IMR-90 (cell line): ENCODE measurements around the gene PRKCA. TPM values are rescaled to one million over a fixed set of nuclear protein-coding genes. Genes with fewer than 3 reads are reported as not detected.

Experiments
- ATAC-seq: fragments of 200-7000 bp; cut with Tn5 transposase; 2 replicates; pipeline ENCODE4 v1.9.1; 2020; ENCODE audit warnings: low read depth, mild to moderate bottlenecking, moderate library complexity
- BruUV-seq: library from RNA; stranded (reverse); fragments of 400-500 nt; replicated peaks from 2 replicates; lab custom pipeline; 2021; lab: Mats Ljungman, UMichigan
- CTCF ChIA-PET: fragments of 300-600 bp; formaldehyde crosslinking; extraction: SDS; loops from one replicate; lab custom pipeline; 2021; ENCODE audit warnings: antibody characterized with exemption; lab: Yijun Ruan, JAX
- POLR2A ChIA-PET: fragments of 300-600 bp; sonication (Branson Sonifier 250); formaldehyde crosslinking; loops from one replicate; lab custom pipeline; 2022; ENCODE audit warnings: antibody characterized with exemption; ENCODE audit not compliant: unreplicated experiment; lab: Charles Lee
- DNase-seq: peaks from one replicate; pipeline ENCODE4 v3.0.0; 2013
- H2AFZ ChIP-seq: replicated peaks from 2 replicates; pipeline ENCODE3; 2013; ENCODE audit warnings: low read length, mild to moderate bottlenecking; ENCODE audit not compliant: poor library complexity
- H2AK5ac ChIP-seq: 2 replicates; pipeline ENCODE4 v1.6.1; 2013; ENCODE audit warnings: low read depth, low read length, inconsistent platforms
- H2AK9ac ChIP-seq: replicated peaks from 2 replicates; pipeline ENCODE3; 2013; ENCODE audit warnings: mild to moderate bottlenecking, low read depth, low read length, moderate library complexity; ENCODE audit not compliant: poor library complexity
- H2BK120ac ChIP-seq: 2 replicates; pipeline ENCODE4 v1.6.1; 2013; ENCODE audit warnings: low read depth, low read length, inconsistent platforms
- H2BK15ac ChIP-seq: 3 replicates; pipeline ENCODE4 v1.6.1; 2013; ENCODE audit warnings: low read depth, low read length, inconsistent platforms
- H2BK20ac ChIP-seq: 2 replicates; pipeline ENCODE4 v1.6.1; 2013; ENCODE audit warnings: low read depth, mild to moderate bottlenecking, inconsistent platforms, low read length, moderate library complexity
- H2BK5ac ChIP-seq: 2 replicates; pipeline ENCODE4 v1.6.1; 2013; ENCODE audit warnings: mild to moderate bottlenecking, low read depth, low read length, inconsistent platforms; ENCODE audit not compliant: poor library complexity, severe bottlenecking
- H3K14ac ChIP-seq: replicated peaks from 2 replicates; pipeline ENCODE4 v1.6.1; 2013; ENCODE audit warnings: low read depth, low read length, inconsistent platforms
- H3K18ac ChIP-seq: 2 replicates; pipeline ENCODE4 v1.6.1; 2013; ENCODE audit warnings: low read depth, low read length, control low read depth
- H3K23ac ChIP-seq: 2 replicates; pipeline ENCODE4 v1.6.1; 2013; ENCODE audit warnings: low read depth, low read length, inconsistent platforms
- H3K27ac ChIP-seq: 2 replicates; pipeline ENCODE4 v1.5.1; 2013; ENCODE audit warnings: mild to moderate bottlenecking, control low read depth, low read length; ENCODE audit not compliant: insufficient read depth
- H3K27me3 ChIP-seq: 2 replicates; pipeline ENCODE4 v1.6.1; 2013; ENCODE audit warnings: low read length; ENCODE audit not compliant: control insufficient read depth, insufficient read depth
- H3K36me3 ChIP-seq: 2 replicates; pipeline ENCODE4 v1.6.1; 2013; ENCODE audit warnings: low read length, mixed read lengths; ENCODE audit not compliant: control insufficient read depth, insufficient read depth
- H3K4ac ChIP-seq: 2 replicates; pipeline ENCODE4 v1.6.1; 2013; ENCODE audit warnings: low read depth, low read length, inconsistent platforms
- H3K4me1 ChIP-seq: 2 replicates; pipeline ENCODE4 v1.6.1; 2013; ENCODE audit warnings: low read length, mixed read lengths; ENCODE audit not compliant: control insufficient read depth, insufficient read depth
- H3K4me2 ChIP-seq: 2 replicates; pipeline ENCODE4 v1.6.1; 2013; ENCODE audit warnings: low read depth, mild to moderate bottlenecking, control low read depth, low read length, moderate library complexity
- H3K4me3 ChIP-seq: 2 replicates; pipeline ENCODE4 v1.5.1; 2013; ENCODE audit warnings: low read depth, mild to moderate bottlenecking, control low read depth, low read length, moderate library complexity; ENCODE audit not compliant: insufficient read depth
- H3K56ac ChIP-seq: 2 replicates; pipeline ENCODE4 v1.6.1; 2013; ENCODE audit warnings: low read length, inconsistent platforms; ENCODE audit not compliant: insufficient read depth; ENCODE audit errors: extremely low read depth
- H3K79me1 ChIP-seq, 2 experiments: 2 replicates each; pipeline ENCODE4 v1.6.1; 2013; ENCODE audit warnings: low read length in 2 of 2, inconsistent platforms in 1 of 2, low read depth in 1 of 2
- H3K9ac ChIP-seq: 2 replicates; pipeline ENCODE4 v1.6.1; 2013; ENCODE audit warnings: low read depth, low read length, control low read depth
- H3K9me1 ChIP-seq: 2 replicates; pipeline ENCODE4 v1.6.1; 2013; ENCODE audit warnings: low read length, inconsistent platforms; ENCODE audit not compliant: insufficient read depth
- H3K9me3 ChIP-seq: 2 replicates; pipeline ENCODE4 v1.6.1; 2013; ENCODE audit warnings: low read length; ENCODE audit not compliant: control insufficient read depth, insufficient read depth
- H4K20me1 ChIP-seq: 2 replicates; pipeline ENCODE4 v1.6.1; 2013; ENCODE audit warnings: low read length, inconsistent platforms; ENCODE audit not compliant: insufficient read depth
- H4K5ac ChIP-seq: 2 replicates; pipeline ENCODE4 v1.6.1; 2013; ENCODE audit warnings: mild to moderate bottlenecking, low read depth, low read length, control low read depth
- H4K8ac ChIP-seq, 2 experiments: 2 replicates each; pipeline ENCODE4 v1.6.1; 2013; ENCODE audit warnings: low read depth in 2 of 2, low read length in 2 of 2, control low read depth in 1 of 2, inconsistent platforms in 1 of 2
- H4K91ac ChIP-seq: 2 replicates; pipeline ENCODE4 v1.6.1; 2013; ENCODE audit warnings: low read depth, low read length, inconsistent platforms; ENCODE audit not compliant: insufficient read depth
- BHLHE40 ChIP-seq: fragments of 150-350 bp; IDR thresholded peaks from 2 replicates; pipeline ENCODE4 v1.6.1; 2016; ENCODE audit warnings: mild to moderate bottlenecking, low read depth, low read length
- CEBPB ChIP-seq: IDR thresholded peaks from 2 replicates; pipeline ENCODE4 v1.6.1; 2012; ENCODE audit warnings: low read depth, low read length, improper control_type of control experiment
- CHD1 ChIP-seq: IDR thresholded peaks from 2 replicates; pipeline ENCODE4 v1.6.1; 2012; ENCODE audit warnings: low read depth, low read length, improper control_type of control experiment
- FOS ChIP-seq: fragments of 150-350 bp; IDR thresholded peaks from 2 replicates; pipeline ENCODE4 v1.6.1; 2016; ENCODE audit warnings: low read depth, low read length
- MAFK ChIP-seq: IDR thresholded peaks from 2 replicates; pipeline ENCODE4 v1.6.1; 2012; ENCODE audit warnings: low read depth, low read length, improper control_type of control experiment
- MAZ ChIP-seq: IDR thresholded peaks from 2 replicates; pipeline ENCODE4 v1.6.1; 2012; ENCODE audit warnings: low read depth, mild to moderate bottlenecking, low read length, improper control_type of control experiment, moderate library complexity, borderline replicate concordance
- MXI1 ChIP-seq: IDR thresholded peaks from 2 replicates; pipeline ENCODE4 v1.6.1; 2012; ENCODE audit warnings: low read depth, mild to moderate bottlenecking, low read length, moderate library complexity, borderline replicate concordance
- NFE2L2 ChIP-seq: fragments of 150-350 bp; IDR thresholded peaks from 2 replicates; pipeline ENCODE4 v1.6.1; 2016; ENCODE audit warnings: low read depth, mild to moderate bottlenecking, low read length
- POLR2A ChIP-seq: IDR thresholded peaks from 2 replicates; pipeline ENCODE4 v1.6.1; 2012; ENCODE audit warnings: mild to moderate bottlenecking, low read depth, low read length
- RAD21 ChIP-seq: IDR thresholded peaks from 2 replicates; pipeline ENCODE4 v1.6.1; 2012; ENCODE audit warnings: low read length, improper control_type of control experiment
- RCOR1 ChIP-seq: IDR thresholded peaks from 2 replicates; pipeline ENCODE4 v1.6.1; 2012; ENCODE audit warnings: mild to moderate bottlenecking, low read length, improper control_type of control experiment; ENCODE audit not compliant: insufficient replicate concordance
- RFX5 ChIP-seq: IDR thresholded peaks from 2 replicates; pipeline ENCODE4 v1.8.0; 2012; ENCODE audit warnings: low read depth, mild to moderate bottlenecking, low read length, moderate library complexity
- SMC3 ChIP-seq: fragments of 150-350 bp; IDR thresholded peaks from 2 replicates; pipeline ENCODE4 v1.6.1; 2016; ENCODE audit warnings: low read depth, mild to moderate bottlenecking, antibody characterized with exemption, low read length, moderate library complexity
- WGBS, 2 experiments: methylation state at CpG; one replicate each; pipeline versions ENCODE4 v1.1.5 to v1.1.7; 2013; ENCODE audit warnings: missing lambda C conversion rate in 2 of 2; ENCODE audit not compliant: insufficient read length in 1 of 2; ENCODE audit errors: extremely low coverage in 2 of 2; 5-methylcytosine and 5-hydroxymethylcytosine counted together
- dilution Hi-C: fragments of 300-500 bp; cut with HindIII; formaldehyde crosslinking; loops from one replicate; pipeline ENCODE4 v1.14.3; 2018; ENCODE audit warnings: low sequenced_read_pairs; ENCODE audit not compliant: unreplicated experiment
- in situ Hi-C: fragments of 300-500 bp; cut with MboI; formaldehyde crosslinking; loops from 3 replicates; pipeline ENCODE4 v1.14.3; 2019; ENCODE audit warnings: low sequenced_read_pairs, inconsistent platforms, mixed read lengths
- intact Hi-C: fragments of 100-400 bp; cut with micrococcal nuclease; formaldehyde crosslinking; loops from 2 replicates; pipeline ENCODE4 v1.10.0; 2022
- polyA plus RNA-seq, 3 experiments: library from polyadenylated mRNA; depleted of rRNA; stranded (reverse); fragments of >200 nt; gene quantifications; 2 replicates each; pipeline ENCODE4 v1.2.3, GENCODE V29; 2012; ENCODE audit warnings: low replicate concordance in 1 of 3
- total RNA-seq: library from RNA; depleted of rRNA; stranded (reverse); fragments of >200 nt; gene quantifications from 2 replicates; pipeline ENCODE4 v1.2.3, GENCODE V29; 2012
- TF ChIP-seq, protein P1 (sequence below): fragments of 150-350 bp; IDR thresholded peaks from 2 replicates; pipeline ENCODE4 v1.6.1; 2017; ENCODE audit warnings: mild to moderate bottlenecking, antibody characterized with exemption, low read length, low read depth
- TF ChIP-seq, protein P2 (sequence below): fragments of 150-350 bp; IDR thresholded peaks from 2 replicates; pipeline ENCODE4 v1.6.1; 2016; ENCODE audit warnings: low read depth, mild to moderate bottlenecking, low read length, moderate library complexity, borderline replicate concordance
- TF ChIP-seq, protein P3 (sequence below): conservative IDR thresholded peaks from 2 replicates; pipeline ENCODE4 v1.5.1; 2012; ENCODE audit warnings: mild to moderate bottlenecking, low read depth, low read length, improper control_type of control experiment

PRKCA gene
- total and polyA plus RNA-seq, 2 of the 4 experiments (the other 2 are of a cell fraction) = 31.0 to 46.0 TPM

DNA sequence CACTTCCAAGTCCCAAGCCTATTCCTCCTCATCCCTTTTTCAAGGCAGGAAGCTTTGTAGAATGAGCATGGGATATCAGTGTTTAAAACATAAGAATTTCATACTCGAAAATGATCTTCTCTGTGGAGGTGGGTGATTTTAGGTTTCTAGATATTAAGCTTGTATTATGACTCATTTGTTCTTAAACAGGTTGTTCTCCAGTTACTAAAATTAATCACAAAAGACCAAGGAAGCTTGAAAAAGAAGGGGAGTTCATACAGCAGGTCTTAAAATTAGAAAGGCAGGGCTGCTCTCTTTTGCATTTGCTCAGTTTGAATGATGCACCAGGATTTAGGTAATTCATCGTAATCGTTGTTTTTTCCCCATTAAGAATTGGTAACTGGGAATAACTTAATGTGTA lies 208.7 kb downstream of the PRKCA start:
- TF ChIP-seq SMC3 (no peak), MAFK (no peak), POLR2A (no peak), NFE2L2 (no peak), MXI1 (no peak), BHLHE40 (no peak), MAZ (no peak), RAD21 (no peak), CHD1 (no peak), RCOR1 (no peak), RFX5 (no peak), FOS (no peak), CEBPB (no peak)
- TF ChIP-seq, protein P1, sequence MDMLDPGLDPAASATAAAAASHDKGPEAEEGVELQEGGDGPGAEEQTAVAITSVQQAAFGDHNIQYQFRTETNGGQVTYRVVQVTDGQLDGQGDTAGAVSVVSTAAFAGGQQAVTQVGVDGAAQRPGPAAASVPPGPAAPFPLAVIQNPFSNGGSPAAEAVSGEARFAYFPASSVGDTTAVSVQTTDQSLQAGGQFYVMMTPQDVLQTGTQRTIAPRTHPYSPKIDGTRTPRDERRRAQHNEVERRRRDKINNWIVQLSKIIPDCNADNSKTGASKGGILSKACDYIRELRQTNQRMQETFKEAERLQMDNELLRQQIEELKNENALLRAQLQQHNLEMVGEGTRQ = no peak
- TF ChIP-seq, protein P2, sequence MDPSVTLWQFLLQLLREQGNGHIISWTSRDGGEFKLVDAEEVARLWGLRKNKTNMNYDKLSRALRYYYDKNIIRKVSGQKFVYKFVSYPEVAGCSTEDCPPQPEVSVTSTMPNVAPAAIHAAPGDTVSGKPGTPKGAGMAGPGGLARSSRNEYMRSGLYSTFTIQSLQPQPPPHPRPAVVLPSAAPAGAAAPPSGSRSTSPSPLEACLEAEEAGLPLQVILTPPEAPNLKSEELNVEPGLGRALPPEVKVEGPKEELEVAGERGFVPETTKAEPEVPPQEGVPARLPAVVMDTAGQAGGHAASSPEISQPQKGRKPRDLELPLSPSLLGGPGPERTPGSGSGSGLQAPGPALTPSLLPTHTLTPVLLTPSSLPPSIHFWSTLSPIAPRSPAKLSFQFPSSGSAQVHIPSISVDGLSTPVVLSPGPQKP = no peak
- TF ChIP-seq, protein P3, sequence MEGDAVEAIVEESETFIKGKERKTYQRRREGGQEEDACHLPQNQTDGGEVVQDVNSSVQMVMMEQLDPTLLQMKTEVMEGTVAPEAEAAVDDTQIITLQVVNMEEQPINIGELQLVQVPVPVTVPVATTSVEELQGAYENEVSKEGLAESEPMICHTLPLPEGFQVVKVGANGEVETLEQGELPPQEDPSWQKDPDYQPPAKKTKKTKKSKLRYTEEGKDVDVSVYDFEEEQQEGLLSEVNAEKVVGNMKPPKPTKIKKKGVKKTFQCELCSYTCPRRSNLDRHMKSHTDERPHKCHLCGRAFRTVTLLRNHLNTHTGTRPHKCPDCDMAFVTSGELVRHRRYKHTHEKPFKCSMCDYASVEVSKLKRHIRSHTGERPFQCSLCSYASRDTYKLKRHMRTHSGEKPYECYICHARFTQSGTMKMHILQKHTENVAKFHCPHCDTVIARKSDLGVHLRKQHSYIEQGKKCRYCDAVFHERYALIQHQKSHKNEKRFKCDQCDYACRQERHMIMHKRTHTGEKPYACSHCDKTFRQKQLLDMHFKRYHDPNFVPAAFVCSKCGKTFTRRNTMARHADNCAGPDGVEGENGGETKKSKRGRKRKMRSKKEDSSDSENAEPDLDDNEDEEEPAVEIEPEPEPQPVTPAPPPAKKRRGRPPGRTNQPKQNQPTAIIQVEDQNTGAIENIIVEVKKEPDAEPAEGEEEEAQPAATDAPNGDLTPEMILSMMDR = no peak
- Histone ChIP-seq H4K5ac (no peak overlapping the region), H4K91ac (no peak overlapping the region), H3K14ac (no peak overlapping the region), H3K79me1 (peaks cover 28 to 84% of the 10 kb centered on the region in 2 experiments), H2BK120ac (no peak overlapping the region), H3K4me2 (no peak overlapping the region), H2BK15ac (no peak overlapping the region), H2AK5ac (no peak overlapping the region), H3K18ac (no peak overlapping the region), H3K27ac (no peak overlapping the region), H3K9ac (no peak overlapping the region), H4K8ac (no peak overlapping the region), H3K9me1 (peaks cover 28% of the 10 kb centered on the region), H4K20me1 (peaks cover 5% of the 10 kb centered on the region), H2BK20ac (0 out of 2 replicates have a peak overlapping the region, but pooled peaks have one; percentile 35), H3K23ac (no peak overlapping the region), H2AFZ (no peak overlapping the region), H2BK5ac (no peak overlapping the region), H3K27me3 (no peaks in the 10 kb centered on the region), H2AK9ac (no peak overlapping the region), H3K4ac (no peak overlapping the region), H3K4me3 (no peak overlapping the region), H3K56ac (no peak overlapping the region), H3K4me1 (peaks cover 28% of the 10 kb centered on the region), H3K36me3 (peaks cover 3% of the 10 kb centered on the region; the same call in 1 of the 2 replicates), H3K9me3 (no peaks in the 10 kb centered on the region)
- dilution Hi-C loops (no loop called here), in situ Hi-C loops (no loop called here), intact Hi-C loops (no loop called here)
- no TSS peak for BruUV-seq
- no CpG with 5 or more reads among the region's 3 CpGs for WGBS, 2 experiments
- ChIA-PET POLR2A (no interaction called here), CTCF (no interaction called here)
- DNase-seq (no peak), ATAC-seq (no peak)
